H1 (cell line): ENCODE data around the gene CBX2. TPM values are rescaled to one million over a fixed set of nuclear protein-coding genes. Genes with fewer than 3 reads are reported as not detected.

Experiments
- ASH2L ChIP-seq: fragments of 200-600, 300-600 bp; sonication (generic); IDR thresholded peaks from one replicate; pipeline ENCODE4 v1.7.1; 2017; ENCODE audit warnings: low read length
- CHD1 ChIP-seq: IDR thresholded peaks from 2 replicates; pipeline ENCODE4 v1.6.1; 2012; ENCODE audit warnings: low read depth, low read length, improper control_type of control experiment
- CHD2 ChIP-seq: IDR thresholded peaks from 2 replicates; pipeline ENCODE4 v1.6.1; 2012; ENCODE audit warnings: low read length, improper control_type of control experiment
- EGR1 ChIP-seq: IDR thresholded peaks from 2 replicates; pipeline ENCODE4 v1.6.1; 2011; ENCODE audit warnings: low read depth, low read length, borderline replicate concordance
- EP300 ChIP-seq, 2 experiments: IDR thresholded peaks; 1 replicate in 1 of 2; 2 replicates in 1 of 2; pipeline ENCODE4 v1.6.1; 2011 to 2012; ENCODE audit warnings: low read depth in 2 of 2, low read length in 2 of 2, mild to moderate bottlenecking in 2 of 2, borderline replicate concordance in 1 of 2, inconsistent platforms in 1 of 2, moderate library complexity in 1 of 2
- JUND ChIP-seq: IDR thresholded peaks from 2 replicates; pipeline ENCODE4 v1.6.1; 2011; ENCODE audit warnings: mild to moderate bottlenecking, improper control_type of control experiment, low read length
- KDM4A ChIP-seq: IDR thresholded peaks from one replicate; pipeline ENCODE4 v1.7.1; 2012; ENCODE audit warnings: low read depth, mild to moderate bottlenecking, moderate library complexity, low read length, inconsistent platforms; ENCODE audit not compliant: severe bottlenecking
- NRF1 ChIP-seq: IDR thresholded peaks from 2 replicates; pipeline ENCODE4 v1.6.1; 2011; ENCODE audit warnings: mild to moderate bottlenecking, low read depth, low read length, improper control_type of control experiment
- PHF8 ChIP-seq: fragments of 200-600 bp; sonication (generic); conservative IDR thresholded peaks from 2 replicates; pipeline ENCODE4 v1.7.1; 2012; ENCODE audit warnings: low read depth, mild to moderate bottlenecking, inconsistent platforms, low read length, moderate library complexity
- RFX5 ChIP-seq: IDR thresholded peaks from 2 replicates; pipeline ENCODE4 v1.6.1; 2011; ENCODE audit warnings: low read depth, low read length, improper control_type of control experiment, borderline replicate concordance
- RNF2 ChIP-seq: fragments of 200-900, 300-1000 bp; sonication (generic); IDR thresholded peaks from 2 replicates; pipeline ENCODE4 v1.7.1; 2016; ENCODE audit warnings: borderline replicate concordance, low read depth, mild to moderate bottlenecking, antibody characterized with exemption, low read length; ENCODE audit not compliant: poor library complexity, severe bottlenecking; ENCODE audit errors: missing control alignments
- SIRT6 ChIP-seq: IDR thresholded peaks from one replicate; pipeline ENCODE4 v1.7.1; 2012; ENCODE audit warnings: low read length, inconsistent platforms
- SP1 ChIP-seq: IDR thresholded peaks from 2 replicates; pipeline ENCODE4 v1.6.1; 2011; ENCODE audit warnings: low read depth, low read length
- SRF ChIP-seq: IDR thresholded peaks from 2 replicates; pipeline ENCODE4 v1.6.1; 2011; ENCODE audit warnings: mild to moderate bottlenecking, low read depth, low read length, moderate library complexity
- ZNF274 ChIP-seq: IDR thresholded peaks from 2 replicates; pipeline ENCODE4 v1.7.0; 2012; ENCODE audit warnings: low read length, borderline replicate concordance; ENCODE audit errors: extremely low read depth
- polyA plus RNA-seq, 7 experiments: library from polyadenylated mRNA; depleted of rRNA in 3 of 7; stranded (reverse) in 5 of 7; unstranded in 2 of 7; fragments of >200 nt in 5 of 7; fragments of 200-250 nt in 2 of 7; gene quantifications; 1 replicate in 5 of 7; 2 replicates in 1 of 7; 4 replicates in 1 of 7; pipeline versions ENCODE4 v1.2.1 to v1.2.3, GENCODE V29; 2011 to 2013; ENCODE audit warnings: missing spikeins in 2 of 7, mixed read lengths in 2 of 7
- total RNA-seq: library from RNA; stranded (reverse); fragmentation: NEBNext Ultra II Directional; extraction: Animal tissue kit (Norgen Biotek cat#: 25700); gene quantifications from 2 replicates; pipeline ENCODE4 v1.2.1, GENCODE V29; 2021
- TF ChIP-seq, protein P1 (sequence below): IDR thresholded peaks from 2 replicates; pipeline ENCODE4 v1.6.1; 2012; ENCODE audit warnings: inconsistent platforms

Gene CBX2
- total and polyA plus RNA-seq, 2 of the 8 experiments (the other 6 are each of a cell fraction or from before 2014, with no cell fraction given): 64.3 to 83.9 TPM

DNA sequence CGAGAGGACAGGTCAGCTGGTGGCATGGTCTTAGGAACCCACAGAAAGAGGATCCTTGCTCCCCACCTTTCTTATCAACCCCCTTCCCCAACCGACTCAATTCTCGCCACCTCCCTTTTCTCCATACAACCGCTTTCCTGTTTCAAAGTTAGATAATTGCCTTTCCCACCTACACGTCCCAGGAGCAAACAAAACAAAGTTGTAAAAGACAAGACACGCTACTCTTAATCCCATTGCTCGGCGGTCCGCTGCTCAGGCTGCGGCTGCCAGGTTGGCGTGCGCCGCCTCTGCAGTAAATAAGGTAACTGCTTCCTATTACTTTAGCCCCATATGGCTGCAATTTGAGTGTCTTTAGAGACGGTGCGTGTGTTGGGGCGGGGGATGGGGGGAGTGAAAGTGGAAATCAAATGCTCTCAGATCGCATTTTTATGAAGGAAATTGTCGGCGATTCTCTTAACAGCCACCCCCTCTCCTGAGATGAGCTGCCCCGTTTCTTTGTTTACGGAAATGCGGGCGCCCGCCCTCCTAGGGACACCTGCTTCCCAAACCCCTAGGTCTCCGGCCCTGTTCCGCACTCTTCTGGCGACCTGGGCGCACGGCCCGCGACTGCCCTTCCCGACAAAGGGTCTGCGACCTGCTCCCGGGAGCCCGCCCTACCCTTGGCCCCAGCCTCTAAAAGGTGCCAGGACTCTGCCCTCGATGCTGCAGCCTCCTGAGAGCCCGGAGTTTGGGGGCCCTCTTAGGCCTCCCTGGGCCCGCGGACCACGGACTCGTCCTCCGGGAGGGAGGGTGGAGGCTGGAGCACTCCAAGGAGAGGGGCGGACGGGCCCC, 22.6 kb downstream of the CBX2 start (continued):
- TF ChIP-seq RNF2: peak; percentile 39
- peak; percentile 79 for TF ChIP-seq KDM4A
- no peak for TF ChIP-seq ASH2L
- no peak; the same call in 1 of the 2 replicates for TF ChIP-seq CHD1
- TF ChIP-seq SIRT6: no peak
- TF ChIP-seq SP1: peak; percentile 67
- TF ChIP-seq ZNF274: no peak
- peak; percentile 82 for TF ChIP-seq SRF
- peak; percentile 84 for TF ChIP-seq EGR1
- no peak for TF ChIP-seq NRF1
- no peak for TF ChIP-seq CHD2
- no peak for TF ChIP-seq PHF8
- TF ChIP-seq, protein P1, sequence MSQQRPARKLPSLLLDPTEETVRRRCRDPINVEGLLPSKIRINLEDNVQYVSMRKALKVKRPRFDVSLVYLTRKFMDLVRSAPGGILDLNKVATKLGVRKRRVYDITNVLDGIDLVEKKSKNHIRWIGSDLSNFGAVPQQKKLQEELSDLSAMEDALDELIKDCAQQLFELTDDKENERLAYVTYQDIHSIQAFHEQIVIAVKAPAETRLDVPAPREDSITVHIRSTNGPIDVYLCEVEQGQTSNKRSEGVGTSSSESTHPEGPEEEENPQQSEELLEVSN: no peak
- 0 out of 2 replicates have a peak, but pooled peaks have one; percentile 50 for TF ChIP-seq JUND
- TF ChIP-seq RFX5: no peak
- TF ChIP-seq EP300 (IDR thresholded peaks at IDR 0.05; ENCODE audit: borderline replicate concordance in 1 of 2, low read depth in 2 of 2, low read length in 2 of 2): peak in 1 of 2 experiments; percentile 89; a peak in 1 of 3 replicates
- TF ChIP-seq, all 59 proteins: peak for 18
